Colonic mucosa (tissue), 4 donors: ENCODE measurements around the gene EFR3B. TPM values are rescaled to one million over a fixed set of nuclear protein-coding genes. Genes with fewer than 3 reads are reported as not detected.

Source experiments
- DNase-seq: peaks from one replicate; pipeline ENCODE4 v3.0.0-alpha.2; 2020
- H3K27ac ChIP-seq: fragments of 200-600 bp; one replicate; pipeline ENCODE4 v1.8.0; 2021
- H3K27me3 ChIP-seq: fragments of 200-600 bp; one replicate; pipeline ENCODE4 v1.8.0; 2021
- H3K36me3 ChIP-seq: fragments of 200-600 bp; one replicate; pipeline ENCODE4 v1.8.0; 2021
- H3K4me1 ChIP-seq: fragments of 200-600 bp; one replicate; pipeline ENCODE4 v1.8.0; 2021; ENCODE audit warnings: mild to moderate bottlenecking
- H3K4me3 ChIP-seq: fragments of 200-600 bp; one replicate; pipeline ENCODE4 v1.8.0; 2021
- H3K9ac ChIP-seq, 2 donors: one replicate each; pipeline ENCODE4 v1.7.0; 2013; ENCODE audit warnings: control low read depth in 2 of 2, low read depth in 2 of 2, low read length in 2 of 2
- H3K9me3 ChIP-seq: fragments of 200-600 bp; one replicate; pipeline ENCODE4 v1.8.0; 2021
- CTCF ChIP-seq: fragments of 200-600 bp; IDR thresholded peaks from one replicate; pipeline ENCODE4 v1.8.0; 2022; ENCODE audit warnings: antibody characterized with exemption, mild to moderate bottlenecking
- intact Hi-C: fragments of 100-400 bp; cut with DNase I; formaldehyde crosslinking; loops from one replicate; pipeline ENCODE4 v1.14.1; 2022
- total RNA-seq, 2 donors: library from RNA; stranded (reverse); fragmentation: NEBNext Ultra II Directional in 1 of 2; extraction: Animal tissue kit (Norgen Biotek cat#: 25700) in 1 of 2; gene quantifications; one replicate each; pipeline ENCODE4 v1.2.1, GENCODE V29; 2021
- donor health status: healthy.
- donor health status: DM: no; HTN: no; CAD: no.
- donor health status: DM: no; HTN: no; CAD: no.

The EFR3B gene
- total RNA-seq, 2 donors from 2014 or later = 1.7 to 1.8 TPM

- no peaks in the 10 kb centered on the region for H3K9me3 ChIP-seq
- no peaks in the 10 kb centered on the region for H3K27me3 ChIP-seq
- no peak overlapping the region for H3K9ac ChIP-seq
- TF ChIP-seq CTCF = no peak
- DNase-seq = no peak
- no peaks in the 10 kb centered on the region for H3K36me3 ChIP-seq
- intact Hi-C loops = no loop called here
- H3K4me1 ChIP-seq = no peaks in the 10 kb centered on the region
- no peak overlapping the region for H3K27ac ChIP-seq
- H3K4me3 ChIP-seq = no peak overlapping the region
These were observed 12.7 kb upstream of the EFR3B start for GRCh38 chr2:25029183-25029554.

GRCh38 chr2:25030702-25031101 is 11.2 kb upstream of the EFR3B start:
- DNase-seq = no peak
- H3K27me3 ChIP-seq = no peaks in the 10 kb centered on the region
- H3K9ac ChIP-seq = no peak overlapping the region
- no peak for TF ChIP-seq CTCF
- H3K36me3 ChIP-seq = no peaks in the 10 kb centered on the region
- intact Hi-C loops = no loop called here
- no peak overlapping the region for H3K27ac ChIP-seq
- no peaks in the 10 kb centered on the region for H3K4me1 ChIP-seq
- no peak overlapping the region for H3K4me3 ChIP-seq
- H3K9me3 ChIP-seq = no peaks in the 10 kb centered on the region

- TF ChIP-seq CTCF = no peak
- H3K4me3 ChIP-seq = no peak overlapping the region
- H3K27me3 ChIP-seq = no peaks in the 10 kb centered on the region
- H3K9ac ChIP-seq = no peak overlapping the region
- no peaks in the 10 kb centered on the region for H3K36me3 ChIP-seq
- no peak for DNase-seq
- H3K27ac ChIP-seq = no peak overlapping the region
- intact Hi-C loops = no loop called here
- H3K4me1 ChIP-seq = no peaks in the 10 kb centered on the region
- H3K9me3 ChIP-seq = no peaks in the 10 kb centered on the region
These were observed 9.8 kb upstream of the EFR3B start for GRCh38 chr2:25032094-25032493.

GRCh38 chr2:25032901-25033300 is 9.0 kb upstream of the EFR3B start:
- Histone ChIP-seq H3K9me3 (no peaks in the 10 kb centered on the region), H3K36me3 (no peaks in the 10 kb centered on the region), H3K4me3 (no peak overlapping the region), H3K9ac (no peak overlapping the region), H3K4me1 (no peaks in the 10 kb centered on the region), H3K27me3 (no peaks in the 10 kb centered on the region), H3K27ac (no peak overlapping the region)
- DNase-seq = no peak
- intact Hi-C loops = no loop called here
- TF ChIP-seq CTCF = no peak

- no peak overlapping the region for H3K27ac ChIP-seq
- no peak overlapping the region for H3K9ac ChIP-seq
- intact Hi-C loops = no loop called here
- no peak for DNase-seq
- no peaks in the 10 kb centered on the region for H3K36me3 ChIP-seq
- no peaks in the 10 kb centered on the region for H3K4me1 ChIP-seq
- H3K4me3 ChIP-seq = no peak overlapping the region
- TF ChIP-seq CTCF = no peak
- no peaks in the 10 kb centered on the region for H3K27me3 ChIP-seq
- H3K9me3 ChIP-seq = no peaks in the 10 kb centered on the region
These were observed 7.8 kb upstream of the EFR3B start for GRCh38 chr2:25034081-25034480.
